ENCODE results near the gene TEX10.

DNA sequence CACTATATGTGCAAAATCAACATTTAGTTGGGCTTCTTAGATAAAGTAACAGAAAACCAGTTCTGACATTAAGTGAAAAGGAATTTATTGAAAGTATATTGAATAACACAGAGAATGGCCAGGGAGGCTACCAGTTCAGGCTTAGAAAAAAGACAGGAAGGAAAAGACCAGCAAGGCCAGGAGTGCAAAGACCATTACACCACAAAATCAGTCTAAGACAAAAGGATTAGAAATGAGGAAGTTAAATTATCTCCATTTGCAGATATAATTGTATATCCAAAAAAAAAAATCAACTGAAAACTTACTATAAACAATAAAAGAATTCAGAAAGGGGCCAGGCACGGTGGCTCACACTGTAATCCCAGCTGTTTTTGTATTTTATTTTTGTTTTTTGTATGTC is 4.8 kb upstream of the TEX10 start:
- TF ChIP-seq, protein P1, sequence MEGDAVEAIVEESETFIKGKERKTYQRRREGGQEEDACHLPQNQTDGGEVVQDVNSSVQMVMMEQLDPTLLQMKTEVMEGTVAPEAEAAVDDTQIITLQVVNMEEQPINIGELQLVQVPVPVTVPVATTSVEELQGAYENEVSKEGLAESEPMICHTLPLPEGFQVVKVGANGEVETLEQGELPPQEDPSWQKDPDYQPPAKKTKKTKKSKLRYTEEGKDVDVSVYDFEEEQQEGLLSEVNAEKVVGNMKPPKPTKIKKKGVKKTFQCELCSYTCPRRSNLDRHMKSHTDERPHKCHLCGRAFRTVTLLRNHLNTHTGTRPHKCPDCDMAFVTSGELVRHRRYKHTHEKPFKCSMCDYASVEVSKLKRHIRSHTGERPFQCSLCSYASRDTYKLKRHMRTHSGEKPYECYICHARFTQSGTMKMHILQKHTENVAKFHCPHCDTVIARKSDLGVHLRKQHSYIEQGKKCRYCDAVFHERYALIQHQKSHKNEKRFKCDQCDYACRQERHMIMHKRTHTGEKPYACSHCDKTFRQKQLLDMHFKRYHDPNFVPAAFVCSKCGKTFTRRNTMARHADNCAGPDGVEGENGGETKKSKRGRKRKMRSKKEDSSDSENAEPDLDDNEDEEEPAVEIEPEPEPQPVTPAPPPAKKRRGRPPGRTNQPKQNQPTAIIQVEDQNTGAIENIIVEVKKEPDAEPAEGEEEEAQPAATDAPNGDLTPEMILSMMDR (conservative IDR thresholded peaks at IDR 0.05; ENCODE audit: low read depth, low read length): no peak
- TF ChIP-seq RAD21 (IDR thresholded peaks at IDR 0.05; ENCODE audit: low read length) (no peak), POLR2A (IDR thresholded peaks at IDR 0.05; ENCODE audit: low read depth, low read length) (no peak), MAZ (IDR thresholded peaks at IDR 0.05; ENCODE audit: borderline replicate concordance, low read depth, low read length) (no peak), CEBPB (IDR thresholded peaks at IDR 0.05; ENCODE audit: low read depth, low read length) (no peak), BHLHE40 (IDR thresholded peaks at IDR 0.05; ENCODE audit: low read depth, low read length) (no peak)
- TF ChIP-seq, protein P2, sequence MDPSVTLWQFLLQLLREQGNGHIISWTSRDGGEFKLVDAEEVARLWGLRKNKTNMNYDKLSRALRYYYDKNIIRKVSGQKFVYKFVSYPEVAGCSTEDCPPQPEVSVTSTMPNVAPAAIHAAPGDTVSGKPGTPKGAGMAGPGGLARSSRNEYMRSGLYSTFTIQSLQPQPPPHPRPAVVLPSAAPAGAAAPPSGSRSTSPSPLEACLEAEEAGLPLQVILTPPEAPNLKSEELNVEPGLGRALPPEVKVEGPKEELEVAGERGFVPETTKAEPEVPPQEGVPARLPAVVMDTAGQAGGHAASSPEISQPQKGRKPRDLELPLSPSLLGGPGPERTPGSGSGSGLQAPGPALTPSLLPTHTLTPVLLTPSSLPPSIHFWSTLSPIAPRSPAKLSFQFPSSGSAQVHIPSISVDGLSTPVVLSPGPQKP (IDR thresholded peaks at IDR 0.05; ENCODE audit: borderline replicate concordance, low read depth, low read length): no peak
- TF ChIP-seq, protein P3, sequence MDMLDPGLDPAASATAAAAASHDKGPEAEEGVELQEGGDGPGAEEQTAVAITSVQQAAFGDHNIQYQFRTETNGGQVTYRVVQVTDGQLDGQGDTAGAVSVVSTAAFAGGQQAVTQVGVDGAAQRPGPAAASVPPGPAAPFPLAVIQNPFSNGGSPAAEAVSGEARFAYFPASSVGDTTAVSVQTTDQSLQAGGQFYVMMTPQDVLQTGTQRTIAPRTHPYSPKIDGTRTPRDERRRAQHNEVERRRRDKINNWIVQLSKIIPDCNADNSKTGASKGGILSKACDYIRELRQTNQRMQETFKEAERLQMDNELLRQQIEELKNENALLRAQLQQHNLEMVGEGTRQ (IDR thresholded peaks at IDR 0.05; ENCODE audit: low read depth, low read length): no peak

Measured in IMR-90 (cell line).